ENCODE data around the gene CLPTM1. TPM values are rescaled to one million over a fixed set of nuclear protein-coding genes. Genes with fewer than 3 reads are reported as not detected.
"Not testable (repeated sequence)": the region's sequence is repeated elsewhere in the genome, so short reads cannot be mapped to it uniquely, and the experiment has no call there.

CLPTM1 gene
- total and polyA plus RNA-seq, 2 of the 8 experiments (the other 6 are each of a cell fraction or from before 2014, with no cell fraction given), result 84.8 to 108 TPM

DNA sequence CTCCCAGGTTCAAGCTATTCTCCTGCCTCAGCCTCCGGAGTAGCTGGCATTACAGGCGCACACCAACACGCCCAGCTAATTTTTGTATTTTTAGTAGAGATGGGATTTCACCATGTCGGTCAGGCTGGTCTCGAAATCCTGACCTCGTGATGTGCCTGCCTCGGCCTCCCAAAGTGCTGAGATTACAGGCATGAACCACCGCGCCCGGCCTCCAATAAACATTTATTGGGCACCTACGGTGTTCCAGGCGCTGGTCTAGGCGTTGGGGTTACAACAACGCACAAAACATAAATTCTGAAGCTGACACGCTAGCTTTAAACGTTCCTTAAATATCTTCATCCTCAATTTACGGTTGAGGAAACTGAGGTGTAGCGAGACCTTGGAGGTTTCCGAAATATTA is 45.5 kb downstream of the CLPTM1 start:
- H3K23ac ChIP-seq (ENCODE audit: insufficient read length); H4K5ac ChIP-seq (ENCODE audit: insufficient read length, low read depth, low read length); H3K27me3 ChIP-seq (replicated peaks in 1 of 4; ENCODE audit: control insufficient read depth in 3 of 4, extremely low read depth in 1 of 4, insufficient read depth in 3 of 4, low read length in 3 of 4); H4K91ac ChIP-seq (replicated peaks; ENCODE audit: insufficient read length, low read length); H3K9ac ChIP-seq (replicated peaks in 1 of 4; ENCODE audit: extremely low read depth in 1 of 4, low read depth in 3 of 4, low read length in 3 of 4); H3K79me2 ChIP-seq (ENCODE audit: control insufficient read depth in 1 of 2, insufficient read depth in 2 of 2, low read length in 2 of 2); H3K9me3 ChIP-seq (ENCODE audit: insufficient read depth in 2 of 2, low read depth in 1 of 2, low read length in 1 of 2); FAIRE-seq; H3K56ac ChIP-seq (replicated peaks; ENCODE audit: insufficient read length, low read depth, low read length); H3K14ac ChIP-seq (ENCODE audit: insufficient read length); H3K4me1 ChIP-seq (replicated peaks in 1 of 4; ENCODE audit: control insufficient read depth in 3 of 4, insufficient read depth in 4 of 4, low read length in 3 of 4); H3K36me3 ChIP-seq (ENCODE audit: control insufficient read depth in 2 of 4, insufficient read depth in 4 of 4, low read length in 3 of 4); H3K18ac ChIP-seq (ENCODE audit: extremely low read depth, low read length); H4K8ac ChIP-seq (ENCODE audit: extremely low read depth, insufficient read depth, low read length); H3K79me1 ChIP-seq (ENCODE audit: low read depth, low read length); H3K4ac ChIP-seq (replicated peaks; ENCODE audit: insufficient read length, low read depth, low read length); H2BK120ac ChIP-seq (replicated peaks; ENCODE audit: low read depth, low read length); H2AK5ac ChIP-seq (ENCODE audit: low read depth, low read length); DNase-seq (ENCODE audit: low read depth in 1 of 2, low spot score in 2 of 2); H2BK15ac ChIP-seq (ENCODE audit: low read length); H3K23me2 ChIP-seq (ENCODE audit: low read depth, low read length); H2AFZ ChIP-seq (ENCODE audit: low read length); H3K27ac ChIP-seq (ENCODE audit: low read depth, low read length); H4K20me1 ChIP-seq (replicated peaks in 1 of 2; ENCODE audit: control insufficient read depth in 1 of 2, insufficient read depth in 2 of 2, low read length in 2 of 2); H2BK5ac ChIP-seq (ENCODE audit: low read depth, low read length); H2BK20ac ChIP-seq (ENCODE audit: low read length): not testable (repeated sequence)
- Histone ChIP-seq H3K4me2 (ENCODE audit: insufficient read depth in 1 of 2, low read depth in 2 of 2, low read length in 2 of 2) (peak overlapping the region; percentile 39 to 56; a peak in 2 of 4 replicates), H3K4me3 (ENCODE audit: extremely low read depth in 1 of 4, insufficient read depth in 2 of 4, low read depth in 3 of 4, low read length in 4 of 4) (peak overlapping the region in 2 of 4 experiments; percentile 12 to 45; a peak in 3 of 8 replicates), H2BK12ac (ENCODE audit: low read depth, low read length) (0 out of 2 replicates have a peak overlapping the region, but pooled peaks have one; percentile 50)
- CTCF ChIA-PET (ENCODE audit: partially characterized antibody), result interaction anchor here (0.7 to 4.8 kb wide), 8 partner anchors 11 to 371 kb away, joined by 3 to 17 read pairs (median 3); no protein-coding TSS in a partner anchor
- WGBS, 2 experiments (ENCODE audit: extremely low coverage in 1 of 2, insufficient coverage in 1 of 2, insufficient read length in 1 of 2, insufficient replicate concordance in 2 of 2, low coverage in 1 of 2, low lambda C conversion rate in 2 of 2, missing lambda C conversion rate in 1 of 2), result 87% methylated on average over 19 of the region's 19 CpGs; no CpG with 5 or more reads in 1 of the 2 experiments
- POLR2A ChIA-PET (ENCODE audit: partially characterized antibody), result interaction anchor here (1.2 to 2.0 kb wide), 5 partner anchors 12 to 79 kb away, joined by 3 to 11 read pairs (median 6); partner anchors contain the start of genes CLPTM1 and GEMIN7
